BLaER1 (cell line): ENCODE measurements around the gene NOTCH2.

Experiments
- H3K27ac ChIP-seq: shearing (Covaris generic); formaldehyde crosslinking; 2 replicates; pipeline ENCODE4 v1.8.1; 2022
- H3K27me3 ChIP-seq: shearing (Covaris generic); formaldehyde crosslinking; 2 replicates; pipeline ENCODE4 v1.8.1; 2022
- H3K36me3 ChIP-seq: shearing (Covaris generic); formaldehyde crosslinking; 2 replicates; pipeline ENCODE4 v1.8.1; 2022
- H3K4me1 ChIP-seq: shearing (Covaris generic); formaldehyde crosslinking; 2 replicates; pipeline ENCODE4 v1.8.1; 2022
- H3K4me2 ChIP-seq: shearing (Covaris generic); formaldehyde crosslinking; 2 replicates; pipeline ENCODE4 v1.8.1; 2022
- H3K4me3 ChIP-seq: shearing (Covaris generic); formaldehyde crosslinking; 2 replicates; pipeline ENCODE4 v1.8.1; 2022
- H3K9ac ChIP-seq: shearing (Covaris generic); formaldehyde crosslinking; 2 replicates; pipeline ENCODE4 v1.8.1; 2022
- H3K9me3 ChIP-seq: shearing (Covaris generic); formaldehyde crosslinking; 2 replicates; pipeline ENCODE4 v1.8.1; 2022
- H4K20me1 ChIP-seq: shearing (Covaris generic); formaldehyde crosslinking; 2 replicates; pipeline ENCODE4 v1.8.1; 2022
- Cebpa-rat ChIP-seq: shearing (Covaris generic); IDR thresholded peaks from 2 replicates; pipeline ENCODE4 v1.8.1; 2022

NOTCH2 gene

DNA sequence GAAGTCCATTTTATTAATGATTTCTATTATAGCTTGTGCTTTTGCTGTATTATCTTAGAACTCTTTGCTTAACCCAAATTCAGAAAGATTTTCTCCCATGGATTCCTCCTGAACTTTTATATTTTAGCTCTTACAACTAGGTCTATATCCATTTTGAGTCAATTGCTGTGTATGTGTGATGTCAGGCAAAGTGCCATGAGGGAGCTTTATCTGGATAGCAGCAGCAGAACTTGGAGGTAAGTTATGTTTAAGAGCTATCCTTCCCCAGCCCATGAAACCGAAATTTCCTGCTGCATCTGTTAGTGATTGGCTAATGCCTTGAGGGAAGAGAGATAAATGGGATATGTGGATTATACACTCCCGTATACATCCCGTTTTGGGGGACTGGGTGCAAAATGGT lies 203.0 kb downstream of the NOTCH2 start:
- peaks cover 21% of the 10 kb centered on the region for H3K4me1 ChIP-seq
- no peak overlapping the region for H3K9ac ChIP-seq
- no peak overlapping the region for H3K27ac ChIP-seq
- no peaks in the 10 kb centered on the region for H3K27me3 ChIP-seq
- H3K36me3 ChIP-seq, result no peaks in the 10 kb centered on the region
- no peak for TF ChIP-seq Cebpa-rat
- H3K4me3 ChIP-seq, result no peak overlapping the region
- no peaks in the 10 kb centered on the region for H3K9me3 ChIP-seq
- H3K4me2 ChIP-seq, result no peak overlapping the region
- H4K20me1 ChIP-seq, result no peaks in the 10 kb centered on the region

DNA sequence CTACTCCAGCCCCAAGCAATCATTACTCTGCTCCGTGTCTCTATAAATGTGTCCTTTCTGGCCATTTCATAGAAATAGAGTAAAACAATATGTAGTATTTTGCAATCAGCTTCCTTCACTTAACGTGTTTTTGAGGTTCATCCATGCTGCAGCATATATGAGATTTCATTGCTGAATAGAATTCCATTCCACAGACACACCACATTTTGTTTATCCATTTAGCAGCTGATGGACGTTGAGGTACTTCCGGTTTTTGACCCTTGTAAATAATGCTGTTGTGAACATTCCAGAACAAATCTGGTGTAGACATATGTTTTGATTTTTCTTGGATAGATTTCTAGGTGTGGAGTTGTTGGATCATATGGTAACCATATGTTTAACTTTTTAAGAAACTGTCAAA lies 203.8 kb downstream of the NOTCH2 start:
- Histone ChIP-seq H3K4me2 (no peak overlapping the region), H3K27ac (no peak overlapping the region), H3K27me3 (no peaks in the 10 kb centered on the region), H4K20me1 (no peaks in the 10 kb centered on the region), H3K9ac (no peak overlapping the region), H3K4me3 (no peak overlapping the region), H3K9me3 (no peaks in the 10 kb centered on the region), H3K4me1 (peaks cover 24% of the 10 kb centered on the region), H3K36me3 (no peaks in the 10 kb centered on the region)
- TF ChIP-seq Cebpa-rat, result no peak

DNA sequence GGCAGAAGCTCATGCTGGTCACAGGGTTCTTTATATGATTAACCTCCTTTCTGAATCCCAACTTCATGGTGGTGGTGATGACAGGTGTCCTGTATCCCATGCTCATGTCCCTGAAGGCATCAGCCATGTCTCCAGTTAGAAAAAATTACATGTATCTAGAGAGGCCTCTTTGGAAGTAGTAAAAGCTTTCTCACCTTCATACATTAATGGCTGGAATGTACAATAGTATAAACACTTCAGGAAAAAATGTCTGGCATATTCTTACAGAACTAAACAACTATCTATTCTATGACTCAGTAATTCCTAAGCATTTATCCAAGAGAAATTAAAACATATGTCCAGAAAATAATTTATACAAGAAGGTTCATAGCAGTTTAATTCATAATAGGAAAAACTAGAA lies 207.2 kb downstream of the NOTCH2 start:
- H3K9me3 ChIP-seq, result no peaks in the 10 kb centered on the region
- no peak overlapping the region for H3K4me3 ChIP-seq
- no peak overlapping the region for H3K27ac ChIP-seq
- no peak for TF ChIP-seq Cebpa-rat
- no peak overlapping the region for H3K9ac ChIP-seq
- H3K4me2 ChIP-seq, result peak overlapping the region; percentile 85; the same call in 1 of the 2 replicates
- H3K4me1 ChIP-seq, result peaks cover 48% of the 10 kb centered on the region
- no peaks in the 10 kb centered on the region for H3K36me3 ChIP-seq
- H3K27me3 ChIP-seq, result no peaks in the 10 kb centered on the region
- no peaks in the 10 kb centered on the region for H4K20me1 ChIP-seq
